SK-N-SH (cell line): ENCODE measurements around the gene SYT13. TPM values are rescaled to one million over a fixed set of nuclear protein-coding genes. Genes with fewer than 3 reads are reported as not detected.

Experiments used
- CTCF ChIA-PET: fragments of 300-600, 350-600 bp; formaldehyde crosslinking; extraction: SDS; loops from one replicate; lab custom pipeline; 2021; lab: Yijun Ruan, JAX
- POLR2A ChIA-PET: fragments of 350-600 bp; sonication (Branson Sonifier 250); formaldehyde crosslinking; extraction: SDS; loops from one replicate; lab custom pipeline; 2020; ENCODE audit warnings: antibody characterized with exemption, inconsistent platforms; lab: Yijun Ruan, JAX
- DNase-seq: peaks from one replicate; pipeline ENCODE4 v3.0.0; 2012
- H2AFZ ChIP-seq: fragments of 200-600 bp; sonication (generic); 2 replicates; pipeline ENCODE4 v1.8.1; 2016; ENCODE audit warnings: antibody characterized with exemption, mild to moderate bottlenecking, low read depth
- H3F3A ChIP-seq: fragments of 200-600 bp; sonication (generic); replicated peaks from 2 replicates; pipeline ENCODE3; 2016; ENCODE audit warnings: antibody characterized with exemption, mild to moderate bottlenecking; ENCODE audit not compliant: insufficient read depth
- H3K27ac ChIP-seq, 2 experiments: fragments of 200-500 bp in 1 of 2; fragments of 200-600 bp in 1 of 2; sonication (Bioruptor generic) in 1 of 2; sonication (generic), shearing (Covaris generic) in 1 of 2; 2 replicates each; pipeline versions ENCODE4 v1.5.1 to v1.6.1; 2014 to 2016; ENCODE audit warnings: low read depth in 2 of 2, inconsistent platforms in 1 of 2, low read length in 1 of 2, mild to moderate bottlenecking in 1 of 2, mixed read lengths in 1 of 2
- H3K27me3 ChIP-seq: fragments of 200-600 bp; sonication (generic), shearing (Covaris generic); 2 replicates; pipeline ENCODE4 v1.6.1; 2016; ENCODE audit warnings: mixed run types; ENCODE audit not compliant: insufficient read depth
- H3K36me3 ChIP-seq, 2 experiments: fragments of 200-500 bp in 1 of 2; fragments of 200-600 bp in 1 of 2; sonication (Bioruptor generic) in 1 of 2; sonication (generic) in 1 of 2; replicated peaks in 1 of 2; 2 replicates each; pipeline versions ENCODE3 to v1.5.1; 2014 to 2016; ENCODE audit warnings: low read length in 1 of 2, mild to moderate bottlenecking in 1 of 2; ENCODE audit not compliant: insufficient read depth in 2 of 2, control insufficient read depth in 1 of 2
- H3K4me1 ChIP-seq, 2 experiments: fragments of 200-500 bp in 1 of 2; fragments of 200-600 bp in 1 of 2; sonication (Bioruptor generic) in 1 of 2; sonication (generic), shearing (Covaris generic) in 1 of 2; 2 replicates each; pipeline versions ENCODE4 v1.5.1 to v1.6.1; 2014 to 2016; ENCODE audit warnings: low read depth in 1 of 2, low read length in 1 of 2, mixed run types in 1 of 2; ENCODE audit not compliant: insufficient read depth in 2 of 2, control insufficient read depth in 1 of 2
- H3K4me2 ChIP-seq: fragments of 200-600 bp; sonication (generic), shearing (Covaris generic); 2 replicates; pipeline ENCODE4 v1.6.1; 2017; ENCODE audit warnings: mixed run types
- H3K4me3 ChIP-seq, 2 experiments: fragments of 200-500 bp in 1 of 2; fragments of 200-600 bp in 1 of 2; sonication (Bioruptor generic) in 1 of 2; sonication (generic), shearing (Covaris generic) in 1 of 2; 2 replicates each; pipeline versions ENCODE4 v1.5.1 to v1.8.1; 2014 to 2016; ENCODE audit warnings: low read depth in 2 of 2, inconsistent platforms in 1 of 2, low read length in 1 of 2, mild to moderate bottlenecking in 1 of 2, mixed read lengths in 1 of 2, moderate library complexity in 1 of 2
- H3K79me2 ChIP-seq: fragments of 200-600 bp; sonication (generic); 2 replicates; pipeline ENCODE4 v1.8.1; 2017; ENCODE audit warnings: mild to moderate bottlenecking; ENCODE audit not compliant: insufficient read depth
- H3K9ac ChIP-seq: fragments of 200-600 bp; sonication (generic); 2 replicates; pipeline ENCODE4 v1.6.1; 2017; ENCODE audit warnings: mixed run types
- H3K9me2 ChIP-seq: fragments of 200-600 bp; sonication (generic); 2 replicates; pipeline ENCODE4 v1.6.1; 2017; ENCODE audit warnings: mixed run types
- H3K9me3 ChIP-seq: fragments of 200-600 bp; sonication (generic); 2 replicates; pipeline ENCODE4 v1.6.1; 2017; ENCODE audit warnings: mixed run types, mild to moderate bottlenecking, moderate library complexity
- H4K20me1 ChIP-seq: fragments of 200-600 bp; sonication (generic); 2 replicates; pipeline ENCODE4 v1.6.1; 2017; ENCODE audit warnings: mild to moderate bottlenecking, mixed run types; ENCODE audit not compliant: insufficient read depth
- CTCF ChIP-seq: fragments of 200-600 bp; sonication (generic); IDR thresholded peaks from 2 replicates; pipeline ENCODE4 v1.6.1; 2017; ENCODE audit warnings: antibody characterized with exemption, mild to moderate bottlenecking, moderate library complexity
- ELF1 ChIP-seq: IDR thresholded peaks from 2 replicates; pipeline ENCODE4 v1.4.0; 2012
- EP300 ChIP-seq, 2 experiments: IDR thresholded peaks; 2 replicates each; pipeline versions ENCODE4 v1.4.0 to v1.6.1; 2012; ENCODE audit warnings: borderline replicate concordance in 1 of 2, low read depth in 1 of 2, low read length in 1 of 2
- EZH2phosphoT487 ChIP-seq: fragments of 200-600 bp; sonication (generic); IDR thresholded peaks from 2 replicates; pipeline ENCODE4 v1.6.1; 2017; ENCODE audit warnings: low read depth, mixed run types, mild to moderate bottlenecking, antibody characterized with exemption, moderate library complexity, borderline replicate concordance
- FOXM1 ChIP-seq: IDR thresholded peaks from 2 replicates; pipeline ENCODE4 v1.4.0; 2012; ENCODE audit warnings: low read depth, mild to moderate bottlenecking
- GABPA ChIP-seq: IDR thresholded peaks from 2 replicates; pipeline ENCODE4 v1.4.0; 2012; ENCODE audit warnings: low read depth, mild to moderate bottlenecking
- MEF2A ChIP-seq: IDR thresholded peaks from 2 replicates; pipeline ENCODE4 v1.4.0; 2012; ENCODE audit warnings: low read depth, borderline replicate concordance
- MXI1 ChIP-seq: IDR thresholded peaks from 2 replicates; pipeline ENCODE4 v1.6.1; 2012; ENCODE audit warnings: mild to moderate bottlenecking, low read depth, low read length, improper control_type of control experiment
- NFIC ChIP-seq: IDR thresholded peaks from 2 replicates; pipeline ENCODE4 v1.4.0; 2012; ENCODE audit warnings: borderline replicate concordance
- NRF1 ChIP-seq: IDR thresholded peaks from 2 replicates; pipeline ENCODE4 v1.6.1; 2012; ENCODE audit warnings: low read depth, mild to moderate bottlenecking, low read length
- POLR2AphosphoS5 ChIP-seq: IDR thresholded peaks from 2 replicates; pipeline ENCODE4 v1.6.1; 2012; ENCODE audit warnings: low read depth, low read length
- RAD21 ChIP-seq: IDR thresholded peaks from 2 replicates; pipeline ENCODE4 v1.6.1; 2012; ENCODE audit warnings: mild to moderate bottlenecking, low read length
- RCOR1 ChIP-seq: fragments of 150-350 bp; IDR thresholded peaks from 2 replicates; pipeline ENCODE4 v1.6.1; 2017; ENCODE audit warnings: antibody characterized with exemption, low read length
- RFX5 ChIP-seq: IDR thresholded peaks from 2 replicates; pipeline ENCODE4 v1.6.1; 2012; ENCODE audit warnings: mild to moderate bottlenecking, improper control_type of control experiment, low read length
- SIN3A ChIP-seq: IDR thresholded peaks from 2 replicates; pipeline ENCODE4 v1.6.1; 2012; ENCODE audit warnings: low read depth, mild to moderate bottlenecking, low read length, moderate library complexity, borderline replicate concordance
- SMC3 ChIP-seq: IDR thresholded peaks from 2 replicates; pipeline ENCODE4 v1.6.1; 2012; ENCODE audit warnings: low read depth, low read length, improper control_type of control experiment
- TAF1 ChIP-seq: IDR thresholded peaks from 2 replicates; pipeline ENCODE4 v1.6.1; 2012; ENCODE audit warnings: low read depth, mild to moderate bottlenecking, low read length, moderate library complexity, borderline replicate concordance
- USF1 ChIP-seq: IDR thresholded peaks from 2 replicates; pipeline ENCODE4 v1.4.0; 2012; ENCODE audit warnings: low read depth, borderline replicate concordance
- WGBS: methylation state at CpG from one replicate; pipeline ENCODE4 v1.1.6; 2017; ENCODE audit warnings: low lambda C conversion rate; 5-methylcytosine and 5-hydroxymethylcytosine counted together
- polyA plus RNA-seq, 3 experiments: library from polyadenylated mRNA; depleted of rRNA; stranded (reverse); fragments of >200 nt; gene quantifications; 2 replicates each; pipeline ENCODE4 v1.2.3, GENCODE V29; 2012
- TF ChIP-seq, protein P1 (sequence below): IDR thresholded peaks from 2 replicates; pipeline ENCODE4 v1.4.0; 2012; ENCODE audit warnings: low read depth

The SYT13 gene
- polyA plus RNA-seq, 1 of the 3 experiments (the other 2 are of a cell fraction), result not detected

GRCh38 chr11:45245218-45246045, 40.7 kb downstream of the SYT13 start (continued):
- TF ChIP-seq CTCF, result no peak
- TF ChIP-seq EZH2phosphoT487, result no peak
- TF ChIP-seq EP300 (IDR thresholded peaks at IDR 0.05; ENCODE audit: borderline replicate concordance in 1 of 2, low read depth in 1 of 2, low read length in 1 of 2), result no peak
- TF ChIP-seq USF1, result no peak
- no peak for TF ChIP-seq GABPA
- TF ChIP-seq RAD21, result no peak
- TF ChIP-seq POLR2AphosphoS5, result no peak
- TF ChIP-seq RCOR1, result no peak
- TF ChIP-seq, all 33 proteins: peak for 0

GRCh38 chr11:45243967-45244366, 42.2 kb downstream of the SYT13 start:
- TF ChIP-seq SIN3A (no peak), ELF1 (no peak), SMC3 (no peak), FOXM1 (no peak), TAF1 (no peak), MEF2A (no peak), MXI1 (no peak), RFX5 (no peak), RAD21 (no peak), NFIC (no peak), EZH2phosphoT487 (no peak), USF1 (no peak), NRF1 (no peak)
- TF ChIP-seq, protein P1, sequence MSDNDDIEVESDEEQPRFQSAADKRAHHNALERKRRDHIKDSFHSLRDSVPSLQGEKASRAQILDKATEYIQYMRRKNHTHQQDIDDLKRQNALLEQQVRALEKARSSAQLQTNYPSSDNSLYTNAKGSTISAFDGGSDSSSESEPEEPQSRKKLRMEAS, result no peak
- H3K79me2 ChIP-seq, result no peaks in the 10 kb centered on the region
- H3K4me2 ChIP-seq, result no peak overlapping the region
- H3K36me3 ChIP-seq, result no peaks in the 10 kb centered on the region
- POLR2A ChIA-PET, result no interaction called here
- no peaks in the 10 kb centered on the region for H4K20me1 ChIP-seq
- DNase-seq, result no peak
- H3K27me3 ChIP-seq, result 0 out of 2 replicates have a peak, but pooled peaks cover 7% of the 10 kb centered on the region
- no peak overlapping the region for H3K4me3 ChIP-seq
- H3K9me3 ChIP-seq, result no peaks in the 10 kb centered on the region
- CTCF ChIA-PET, result interaction anchor here (1.0 to 4.4 kb wide), 4 partner anchors 10 to 135 kb away, joined by 3 to 40 read pairs (median 12); no protein-coding TSS in a partner anchor
- no peak overlapping the region for H2AFZ ChIP-seq
- H3K9ac ChIP-seq, result no peak overlapping the region
- no peak overlapping the region for H3K27ac ChIP-seq
- H3K9me2 ChIP-seq, result no peaks in the 10 kb centered on the region
- H3K4me1 ChIP-seq, result peaks cover 0 to 6% of the 10 kb centered on the region in 2 experiments; a peak in 1 of 4 replicates
- peaks cover 2% of the 10 kb centered on the region for H3F3A ChIP-seq
- 48% methylated on average over 10 of the region's 12 CpGs for WGBS
